ENCODE data around the gene MRTFA. TPM values are rescaled to one million over a fixed set of nuclear protein-coding genes. Genes with fewer than 3 reads are reported as not detected.

MRTFA gene
- total and polyA plus RNA-seq, 4 donors, result 7.5 to 22.0 (median 9.6) TPM

- no peak for TF ChIP-seq RAD21 (IDR thresholded peaks at IDR 0.05)
- no peak for TF ChIP-seq SP1 (IDR thresholded peaks at IDR 0.05)
- TF ChIP-seq HNF4A (conservative IDR thresholded peaks at IDR 0.05), result no peak
- 92% methylated on average over 4 of the region's 4 CpGs for WGBS
- Histone ChIP-seq H3K4me1 (ENCODE audit: control insufficient read depth in 4 of 4, insufficient read depth in 4 of 4, low read length in 3 of 4) (peaks cover 0 to 3% (median 0%) of the 10 kb centered on the region in 4 donors), H3K27me3 (ENCODE audit: control insufficient read depth in 4 of 4, insufficient read depth in 4 of 4, low read length in 3 of 4) (no peaks in the 10 kb centered on the region), H3K9ac (ENCODE audit: low read depth in 1 of 2, low read length in 2 of 2) (no peak overlapping the region), H3K27ac (ENCODE audit: low read depth in 1 of 2, low read length in 2 of 2) (no peak overlapping the region), H3K9me3 (ENCODE audit: control insufficient read depth in 4 of 4, low read length in 3 of 4) (no peaks in the 10 kb centered on the region), H3K4me3 (ENCODE audit: low read depth in 1 of 3, low read length in 3 of 3) (no peak overlapping the region), H3K36me3 (ENCODE audit: control insufficient read depth in 4 of 4, insufficient read depth in 3 of 4, low read depth in 1 of 4, low read length in 3 of 4) (no peaks in the 10 kb centered on the region)
- DNase-seq (ENCODE audit: low spot score), result no peak
Observed at GRCh38 chr22:40578171-40578570, 58.3 kb downstream of the MRTFA start.

- Histone ChIP-seq H3K9me3 (ENCODE audit: control insufficient read depth in 4 of 4, low read length in 3 of 4) (no peaks in the 10 kb centered on the region), H3K36me3 (ENCODE audit: control insufficient read depth in 4 of 4, insufficient read depth in 3 of 4, low read depth in 1 of 4, low read length in 3 of 4) (no peaks in the 10 kb centered on the region), H3K27ac (ENCODE audit: low read depth in 1 of 2, low read length in 2 of 2) (no peak overlapping the region), H3K4me1 (ENCODE audit: control insufficient read depth in 4 of 4, insufficient read depth in 4 of 4, low read length in 3 of 4) (peaks cover 0 to 3% (median 0%) of the 10 kb centered on the region in 4 donors), H3K4me3 (ENCODE audit: low read depth in 1 of 3, low read length in 3 of 3) (no peak overlapping the region), H3K27me3 (ENCODE audit: control insufficient read depth in 4 of 4, insufficient read depth in 4 of 4, low read length in 3 of 4) (no peaks in the 10 kb centered on the region), H3K9ac (ENCODE audit: low read depth in 1 of 2, low read length in 2 of 2) (no peak overlapping the region)
- WGBS, result 67% methylated on average over 2 of the region's 2 CpGs
- no peak for DNase-seq (ENCODE audit: low spot score)
- TF ChIP-seq RXRA (IDR thresholded peaks at IDR 0.05) (no peak), EGR1 (IDR thresholded peaks at IDR 0.05; ENCODE audit: low read depth in 2 of 2) (no peak), RAD21 (IDR thresholded peaks at IDR 0.05) (no peak), FOXA2 (IDR thresholded peaks at IDR 0.05) (no peak), GABPA (IDR thresholded peaks at IDR 0.05 in 1 of 2, conservative IDR thresholded peaks at IDR 0.05 in 1 of 2) (no peak), YY1 (IDR thresholded peaks at IDR 0.05) (no peak), NR2F2 (IDR thresholded peaks at IDR 0.05) (no peak), HNF4A (conservative IDR thresholded peaks at IDR 0.05) (no peak), JUND (IDR thresholded peaks at IDR 0.05) (no peak)
Observed at GRCh38 chr22:40572976-40573375, 63.5 kb downstream of the MRTFA start.

DNA sequence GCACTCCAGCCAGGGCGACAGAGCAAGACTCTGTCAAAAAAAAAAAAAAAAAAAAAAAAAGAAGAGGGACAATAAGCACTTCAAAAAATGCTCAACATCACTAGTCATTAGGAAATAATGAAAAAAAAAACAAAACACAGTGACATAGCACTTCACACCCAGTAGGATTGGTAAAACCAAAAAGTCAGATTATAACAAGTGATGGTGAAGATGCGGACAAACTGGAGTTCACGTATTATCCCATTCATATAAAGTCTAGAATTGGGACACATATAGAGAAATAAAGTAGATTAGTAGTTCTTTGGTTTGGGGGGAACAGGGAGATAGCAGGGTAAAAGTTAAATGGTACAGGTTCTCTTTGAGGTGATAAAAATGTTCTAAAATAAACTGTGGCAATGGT lies 64.6 kb downstream of the MRTFA start:
- Histone ChIP-seq H3K9ac (ENCODE audit: low read depth in 1 of 2, low read length in 2 of 2) (no peak overlapping the region), H3K36me3 (ENCODE audit: control insufficient read depth in 4 of 4, insufficient read depth in 3 of 4, low read depth in 1 of 4, low read length in 3 of 4) (no peaks in the 10 kb centered on the region), H3K9me3 (ENCODE audit: control insufficient read depth in 4 of 4, low read length in 3 of 4) (no peaks in the 10 kb centered on the region), H3K27ac (ENCODE audit: low read depth in 1 of 2, low read length in 2 of 2) (no peak overlapping the region), H3K4me3 (ENCODE audit: low read depth in 1 of 3, low read length in 3 of 3) (no peak overlapping the region), H3K27me3 (ENCODE audit: control insufficient read depth in 4 of 4, insufficient read depth in 4 of 4, low read length in 3 of 4) (no peaks in the 10 kb centered on the region), H3K4me1 (ENCODE audit: control insufficient read depth in 4 of 4, insufficient read depth in 4 of 4, low read length in 3 of 4) (peaks cover 0 to 3% (median 0%) of the 10 kb centered on the region in 4 donors)
- no peak for DNase-seq (ENCODE audit: low spot score)
- WGBS, result 98% methylated on average over 3 of the region's 3 CpGs
- TF ChIP-seq, protein P1, sequence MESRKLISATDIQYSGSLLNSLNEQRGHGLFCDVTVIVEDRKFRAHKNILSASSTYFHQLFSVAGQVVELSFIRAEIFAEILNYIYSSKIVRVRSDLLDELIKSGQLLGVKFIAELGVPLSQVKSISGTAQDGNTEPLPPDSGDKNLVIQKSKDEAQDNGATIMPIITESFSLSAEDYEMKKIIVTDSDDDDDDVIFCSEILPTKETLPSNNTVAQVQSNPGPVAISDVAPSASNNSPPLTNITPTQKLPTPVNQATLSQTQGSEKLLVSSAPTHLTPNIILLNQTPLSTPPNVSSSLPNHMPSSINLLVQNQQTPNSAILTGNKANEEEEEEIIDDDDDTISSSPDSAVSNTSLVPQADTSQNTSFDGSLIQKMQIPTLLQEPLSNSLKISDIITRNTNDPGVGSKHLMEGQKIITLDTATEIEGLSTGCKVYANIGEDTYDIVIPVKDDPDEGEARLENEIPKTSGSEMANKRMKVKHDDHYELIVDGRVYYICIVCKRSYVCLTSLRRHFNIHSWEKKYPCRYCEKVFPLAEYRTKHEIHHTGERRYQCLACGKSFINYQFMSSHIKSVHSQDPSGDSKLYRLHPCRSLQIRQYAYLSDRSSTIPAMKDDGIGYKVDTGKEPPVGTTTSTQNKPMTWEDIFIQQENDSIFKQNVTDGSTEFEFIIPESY (IDR thresholded peaks at IDR 0.05), result no peak
- TF ChIP-seq JUND (IDR thresholded peaks at IDR 0.05), result no peak
- TF ChIP-seq MAX (IDR thresholded peaks at IDR 0.05), result no peak
